Astrocyte of the spinal cord (primary cell): ENCODE data around the gene SLC4A2.

Experiments
- DNase-seq: peaks from one replicate; pipeline ENCODE4 v3.0.0; 2011; ENCODE audit warnings: low read depth, low spot score
- H3K4me3 ChIP-seq: 2 replicates; pipeline ENCODE4 v1.5.1; 2011; ENCODE audit warnings: low read depth, mild to moderate bottlenecking, low read length, moderate library complexity
- CTCF ChIP-seq: IDR thresholded peaks from 2 replicates; pipeline ENCODE4 v1.5.1; 2012; ENCODE audit warnings: low read depth, mild to moderate bottlenecking, low read length, inconsistent platforms
- in situ Hi-C: cut with HindIII; loops from 2 replicates; pipeline ENCODE4 v1.10.0; 2017; ENCODE audit warnings: low sequenced_read_pairs

SLC4A2 gene

GRCh38 chr7:151121380-151122170 is 62.2 kb downstream of the SLC4A2 start:
- in situ Hi-C loops: no loop called here
- no peak for DNase-seq
- no peak for TF ChIP-seq CTCF

GRCh38 chr7:151122276-151122675 is 62.9 kb downstream of the SLC4A2 start:
- no peak overlapping the region for H3K4me3 ChIP-seq
- in situ Hi-C loops: no loop called here

More at GRCh38 chr7:151121380-151122170, 62.2 kb downstream of the SLC4A2 start:
- no peak overlapping the region for H3K4me3 ChIP-seq

DNA sequence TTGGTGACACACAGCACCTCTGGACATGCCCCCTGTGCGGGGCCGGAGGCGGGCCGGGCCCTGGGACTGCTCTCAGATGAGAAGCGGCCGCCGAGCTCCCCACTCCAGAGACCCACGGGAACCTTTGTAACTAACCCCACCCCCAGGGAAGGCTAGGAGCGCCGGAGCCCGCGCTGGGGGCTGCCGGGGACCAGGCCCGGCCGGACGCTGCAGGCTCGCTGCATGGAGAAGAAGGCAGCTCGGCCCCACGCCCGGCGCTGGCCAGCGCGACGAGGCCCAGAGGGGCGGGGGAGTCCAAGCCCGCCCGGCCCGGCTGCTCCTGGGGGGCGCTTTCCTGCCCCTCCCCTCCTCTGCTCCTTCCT is 63.4 kb downstream of the SLC4A2 start:
- H3K4me3 ChIP-seq: no peak overlapping the region
- in situ Hi-C loops: no loop called here
- DNase-seq: no peak
- TF ChIP-seq CTCF: no peak

More at GRCh38 chr7:151122276-151122675, 62.9 kb downstream of the SLC4A2 start:
- DNase-seq: no peak
- peak; percentile 32 for TF ChIP-seq CTCF

DNA sequence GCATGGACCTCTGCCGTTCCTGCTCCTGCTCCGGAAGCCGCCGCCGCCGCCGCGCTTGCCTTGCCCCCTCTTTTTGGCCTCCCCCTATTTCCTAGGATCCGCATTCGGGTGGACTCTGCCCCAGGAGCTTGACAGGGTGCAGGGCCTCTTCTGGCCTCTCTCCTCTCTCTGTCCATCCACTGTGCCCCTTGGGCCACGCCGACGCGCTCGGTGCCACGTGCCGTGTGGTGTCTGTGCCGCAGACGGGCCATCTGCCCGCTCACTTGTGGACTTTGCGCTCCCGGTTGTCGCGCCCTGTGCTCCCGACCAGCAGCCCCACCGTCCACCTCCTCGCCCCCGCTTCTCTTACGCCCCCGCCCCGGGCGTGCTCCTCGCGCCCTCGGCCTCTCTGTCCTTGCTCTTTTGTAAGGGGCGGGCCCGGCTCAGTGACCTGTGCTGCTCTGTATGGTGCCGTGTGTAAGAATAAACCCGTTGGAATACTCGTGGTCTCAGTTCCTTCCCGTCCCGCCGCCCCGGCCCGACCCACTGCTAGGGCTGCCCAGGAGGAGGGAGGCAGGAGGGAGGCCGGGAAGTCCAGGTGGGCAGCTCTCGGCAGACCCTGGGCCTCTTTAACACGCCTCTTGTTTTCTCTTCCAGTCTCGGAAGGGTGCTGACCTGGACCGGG is 63.9 kb downstream of the SLC4A2 start:
- no peak overlapping the region for H3K4me3 ChIP-seq
- no peak for TF ChIP-seq CTCF
- in situ Hi-C loops: no loop called here
- DNase-seq: no peak

DNA sequence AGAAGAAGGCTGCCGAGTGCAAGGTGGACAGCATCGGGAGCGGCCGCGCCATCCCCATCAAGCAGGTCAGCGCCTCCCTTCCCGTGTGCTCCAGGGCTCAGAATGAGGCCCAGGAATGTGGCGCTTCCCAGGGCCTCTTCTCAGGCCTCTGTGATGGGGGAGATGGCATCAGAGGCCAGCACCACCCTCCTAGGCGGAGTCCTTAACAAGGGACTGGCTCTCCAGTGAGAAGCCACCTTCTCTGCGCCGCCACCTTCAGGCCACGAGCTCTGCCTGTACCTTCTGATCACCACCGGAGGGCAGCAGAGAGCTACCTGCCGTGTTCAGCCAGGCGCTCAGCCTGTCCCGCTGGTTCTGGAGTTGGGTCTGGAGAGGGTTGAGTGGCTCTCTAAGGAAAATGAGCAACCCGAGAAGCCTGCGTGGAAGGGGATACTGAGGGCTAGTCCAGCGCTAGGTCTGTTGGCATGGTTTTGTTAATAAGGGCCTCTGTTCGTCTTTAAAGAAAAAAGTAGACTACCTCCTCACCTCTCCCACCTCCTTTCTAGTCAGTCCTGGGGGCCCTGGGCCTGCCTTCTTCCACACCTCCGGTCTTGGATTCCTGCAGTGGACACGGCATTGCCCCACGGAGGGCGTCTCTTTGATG is 64.6 kb downstream of the SLC4A2 start:
- H3K4me3 ChIP-seq: no peak overlapping the region
- peak; percentile 99 for TF ChIP-seq CTCF
- in situ Hi-C loops: no loop called here
- DNase-seq: peak; percentile 72

- H3K4me3 ChIP-seq: no peak overlapping the region
- DNase-seq: no peak
- no peak for TF ChIP-seq CTCF
- in situ Hi-C loops: no loop called here
These were observed 65.1 kb downstream of the SLC4A2 start for GRCh38 chr7:151124481-151124880.
